ENCODE measurements around the gene KCNAB1. TPM values are rescaled to one million over a fixed set of nuclear protein-coding genes. Genes with fewer than 3 reads are reported as not detected.
"Not testable (repeated sequence)": the region's sequence is repeated elsewhere in the genome, so short reads cannot be mapped to it uniquely, and the experiment has no call there.

KCNAB1 gene
- total RNA-seq, 4 donors from 2014 or later, result 1.6 to 2.9 (median 2.3) TPM

- no peak for TF ChIP-seq POLR2A (IDR thresholded peaks at IDR 0.05)
- TF ChIP-seq, protein P1, sequence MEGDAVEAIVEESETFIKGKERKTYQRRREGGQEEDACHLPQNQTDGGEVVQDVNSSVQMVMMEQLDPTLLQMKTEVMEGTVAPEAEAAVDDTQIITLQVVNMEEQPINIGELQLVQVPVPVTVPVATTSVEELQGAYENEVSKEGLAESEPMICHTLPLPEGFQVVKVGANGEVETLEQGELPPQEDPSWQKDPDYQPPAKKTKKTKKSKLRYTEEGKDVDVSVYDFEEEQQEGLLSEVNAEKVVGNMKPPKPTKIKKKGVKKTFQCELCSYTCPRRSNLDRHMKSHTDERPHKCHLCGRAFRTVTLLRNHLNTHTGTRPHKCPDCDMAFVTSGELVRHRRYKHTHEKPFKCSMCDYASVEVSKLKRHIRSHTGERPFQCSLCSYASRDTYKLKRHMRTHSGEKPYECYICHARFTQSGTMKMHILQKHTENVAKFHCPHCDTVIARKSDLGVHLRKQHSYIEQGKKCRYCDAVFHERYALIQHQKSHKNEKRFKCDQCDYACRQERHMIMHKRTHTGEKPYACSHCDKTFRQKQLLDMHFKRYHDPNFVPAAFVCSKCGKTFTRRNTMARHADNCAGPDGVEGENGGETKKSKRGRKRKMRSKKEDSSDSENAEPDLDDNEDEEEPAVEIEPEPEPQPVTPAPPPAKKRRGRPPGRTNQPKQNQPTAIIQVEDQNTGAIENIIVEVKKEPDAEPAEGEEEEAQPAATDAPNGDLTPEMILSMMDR (IDR thresholded peaks at IDR 0.05), result no peak
- intact Hi-C loops (cut with DNase I; ENCODE audit: low total_unique reads), result no loop called here
- 85% methylated on average over 3 of the region's 3 CpGs for WGBS, 2 donors
Observed at GRCh38 chr3:156188757-156189156, 68.4 kb downstream of the KCNAB1 start.

DNA sequence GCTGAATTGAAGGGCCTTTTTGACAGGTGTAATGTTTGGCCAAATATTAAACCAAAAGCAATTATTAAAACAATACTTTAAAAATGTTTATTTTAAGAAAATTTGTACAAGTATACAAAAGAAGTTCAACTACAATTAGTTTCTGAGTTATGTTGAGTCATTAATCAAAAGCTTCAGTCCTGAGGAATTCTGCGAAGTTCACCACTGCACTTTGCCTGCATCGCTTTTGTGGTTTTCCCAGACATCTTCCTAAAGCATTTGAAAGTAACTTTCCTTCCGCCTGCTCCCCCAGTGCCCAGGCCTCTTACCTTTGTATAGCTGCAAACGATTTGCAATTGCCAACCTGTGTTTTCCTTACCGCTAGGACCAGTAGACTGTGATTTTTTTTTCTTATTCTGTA lies 69.5 kb downstream of the KCNAB1 start:
- TF ChIP-seq, protein P1 (IDR thresholded peaks at IDR 0.05), result no peak
- no peak for TF ChIP-seq POLR2A (IDR thresholded peaks at IDR 0.05)
- WGBS, 2 donors, result 85 to 86% methylated on average over 5 of the region's 5 CpGs
- intact Hi-C loops (cut with DNase I; ENCODE audit: low total_unique reads), result no loop called here
- no peak overlapping the region for H3K4me3 ChIP-seq (ENCODE audit: low read depth, poor library complexity, severe bottlenecking)
- no peak for DNase-seq (ENCODE audit: low spot score in 2 of 2)

More at GRCh38 chr3:156188757-156189156, 68.4 kb downstream of the KCNAB1 start:
- no peak overlapping the region for H3K4me3 ChIP-seq (ENCODE audit: low read depth, poor library complexity, severe bottlenecking)
- no peak for DNase-seq (ENCODE audit: low spot score in 2 of 2)

DNA sequence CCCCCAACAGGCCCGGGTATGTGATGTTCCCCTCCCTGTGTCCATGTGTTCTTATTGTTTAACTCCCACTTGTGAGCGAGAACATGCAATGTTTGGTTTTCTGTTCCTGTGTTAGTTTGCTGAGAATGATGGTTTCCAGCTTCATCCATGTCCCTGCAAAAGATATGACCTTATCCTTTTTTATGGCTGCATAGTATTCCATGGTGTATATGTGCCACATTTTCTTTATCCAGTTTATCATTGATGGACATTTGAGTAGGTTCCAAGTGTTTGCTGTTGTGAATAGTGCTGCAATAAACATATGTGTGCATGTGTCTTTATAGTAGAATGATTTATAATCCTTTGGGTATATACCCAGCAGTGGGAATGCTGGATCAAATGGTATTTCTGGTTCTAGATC lies 74.6 kb downstream of the KCNAB1 start:
- intact Hi-C loops (cut with DNase I; ENCODE audit: low total_unique reads); DNase-seq (ENCODE audit: low spot score in 2 of 2); H3K4me3 ChIP-seq (ENCODE audit: low read depth, poor library complexity, severe bottlenecking): not testable (repeated sequence)
- WGBS, 2 donors, result 90 to 96% methylated on average over 2 of the region's 2 CpGs

- 72 to 73% methylated on average over 3 of the region's 3 CpGs for WGBS, 2 donors
- DNase-seq (ENCODE audit: low spot score in 2 of 2); intact Hi-C loops (cut with DNase I; ENCODE audit: low total_unique reads); H3K4me3 ChIP-seq (ENCODE audit: low read depth, poor library complexity, severe bottlenecking): not testable (repeated sequence)
Observed at GRCh38 chr3:156197152-156197551, 76.8 kb downstream of the KCNAB1 start.

GRCh38 chr3:156201411-156202405 lies 81.3 kb downstream of the KCNAB1 start:
- DNase-seq (ENCODE audit: low spot score in 2 of 2), result no peak
- WGBS, 2 donors, result 77 to 83% methylated on average over 8 of the region's 8 CpGs
- no peak overlapping the region for H3K4me3 ChIP-seq (ENCODE audit: low read depth, poor library complexity, severe bottlenecking)
- TF ChIP-seq, protein P1 (IDR thresholded peaks at IDR 0.05), result no peak
- no peak for TF ChIP-seq POLR2A (IDR thresholded peaks at IDR 0.05)
- intact Hi-C loops (cut with DNase I; ENCODE audit: low total_unique reads), result no loop called here

GRCh38 chr3:156206157-156206556 lies 85.8 kb downstream of the KCNAB1 start:
- no peak for DNase-seq (ENCODE audit: low spot score in 2 of 2)
- intact Hi-C loops (cut with DNase I; ENCODE audit: low total_unique reads), result no loop called here
- no peak overlapping the region for H3K4me3 ChIP-seq (ENCODE audit: low read depth, poor library complexity, severe bottlenecking)
- TF ChIP-seq, protein P1 (IDR thresholded peaks at IDR 0.05), result no peak
- TF ChIP-seq POLR2A (IDR thresholded peaks at IDR 0.05), result no peak

Data from lower leg skin (tissue), 4 donors.